PC-3 (cell line): ENCODE measurements around the gene CHST9. TPM values are rescaled to one million over a fixed set of nuclear protein-coding genes. Genes with fewer than 3 reads are reported as not detected.

Source experiments
- ATAC-seq: fragments of 200-7000 bp; cut with Tn5 transposase; 2 replicates; pipeline ENCODE4 v1.9.1; 2020; ENCODE audit warnings: mild to moderate bottlenecking, moderate library complexity
- BruUV-seq: library from RNA; stranded (reverse); fragments of 400-500 nt; replicated peaks from 2 replicates; lab custom pipeline; 2021; lab: Mats Ljungman, UMichigan
- CTCF ChIA-PET: fragments of 300-600 bp; sonication (Branson Sonifier 250); formaldehyde crosslinking; loops from one replicate; lab custom pipeline; 2022; ENCODE audit warnings: antibody characterized with exemption; lab: Charles Lee
- POLR2A ChIA-PET: fragments of 300-600 bp; sonication (Branson Sonifier 250); formaldehyde crosslinking; loops from one replicate; lab custom pipeline; 2022; ENCODE audit warnings: antibody characterized with exemption; ENCODE audit not compliant: unreplicated experiment; lab: Charles Lee
- DNase-seq: peaks from one replicate; pipeline ENCODE4 v3.0.0-alpha.2; 2015
- H2AFZ ChIP-seq: fragments of 300-600 bp; sonication (generic); 2 replicates; pipeline ENCODE4 v1.6.0; 2016; ENCODE audit warnings: antibody characterized with exemption, low read length
- H3F3A ChIP-seq: fragments of 300-600 bp; sonication (generic); one replicate; pipeline ENCODE4 v1.6.0; 2017; ENCODE audit warnings: antibody characterized with exemption, low read length, control low read depth, mild to moderate bottlenecking; ENCODE audit not compliant: unreplicated experiment
- H3K27ac ChIP-seq: fragments of 300-600 bp; sonication (generic); 2 replicates; pipeline ENCODE4 v1.5.1; 2016; ENCODE audit warnings: mild to moderate bottlenecking, low read length
- H3K27me3 ChIP-seq: fragments of 300-600 bp; sonication (generic); 2 replicates; pipeline ENCODE4 v1.6.1; 2016; ENCODE audit warnings: low read length, mixed read lengths
- H3K36me3 ChIP-seq: fragments of 300-600 bp; sonication (generic); 2 replicates; pipeline ENCODE4 v1.6.1; 2016; ENCODE audit warnings: low read depth, mixed run types, low read length, mixed read lengths
- H3K4me1 ChIP-seq: fragments of 300-600 bp; sonication (generic); 2 replicates; pipeline ENCODE4 v1.5.1; 2016; ENCODE audit warnings: low read length; ENCODE audit not compliant: insufficient read depth
- H3K4me2 ChIP-seq: fragments of 300-600 bp; sonication (generic); 2 replicates; pipeline ENCODE4 v1.6.0; 2016; ENCODE audit warnings: low read length
- H3K4me3 ChIP-seq: fragments of 300-600 bp; sonication (generic); 2 replicates; pipeline ENCODE4 v1.5.1; 2016; ENCODE audit warnings: mild to moderate bottlenecking, low read length, mixed read lengths
- H3K79me2 ChIP-seq: fragments of 300-600 bp; sonication (generic); 2 replicates; pipeline ENCODE4 v1.6.1; 2017; ENCODE audit warnings: low read length, mixed read lengths
- H3K9ac ChIP-seq: fragments of 300-600 bp; sonication (generic); 2 replicates; pipeline ENCODE4 v1.6.0; 2016; ENCODE audit warnings: mild to moderate bottlenecking, low read length
- H3K9me2 ChIP-seq: fragments of 300-600 bp; sonication (generic); replicated peaks from 2 replicates; pipeline ENCODE4 v1.6.1; 2016; ENCODE audit warnings: mixed run types, low read length, mixed read lengths
- H3K9me3 ChIP-seq: fragments of 300-600 bp; sonication (generic); 2 replicates; pipeline ENCODE4 v1.6.1; 2016; ENCODE audit warnings: low read length, mixed read lengths
- H4K20me1 ChIP-seq: fragments of 300-600 bp; sonication (generic); 2 replicates; pipeline ENCODE4 v1.6.1; 2016; ENCODE audit warnings: low read length, mixed read lengths
- CTCF ChIP-seq: fragments of 300-600 bp; sonication (generic); conservative IDR thresholded peaks from 2 replicates; pipeline ENCODE4 v1.5.1; 2017; ENCODE audit warnings: antibody characterized with exemption, low read depth, mild to moderate bottlenecking, low read length
- EZH2 ChIP-seq: fragments of 300-600 bp; sonication (generic); IDR thresholded peaks from one replicate; pipeline ENCODE4 v1.6.1; 2017; ENCODE audit warnings: antibody characterized with exemption, mild to moderate bottlenecking, low read length; ENCODE audit not compliant: unreplicated experiment
- EZH2phosphoT487 ChIP-seq: fragments of 300-600 bp; sonication (generic); IDR thresholded peaks from 2 replicates; pipeline ENCODE4 v1.6.1; 2018; ENCODE audit warnings: mild to moderate bottlenecking, antibody characterized with exemption, low read length, borderline replicate concordance
- intact Hi-C: fragments of 100-400 bp; cut with micrococcal nuclease; formaldehyde crosslinking; loops from 2 replicates; pipeline ENCODE4 v1.9.0; 2023
- total RNA-seq: library from RNA; depleted of rRNA; stranded (reverse); fragments of >200 nt; gene quantifications from 2 replicates; pipeline ENCODE4 v1.2.3, GENCODE V29; 2014

The CHST9 gene
- total RNA-seq, 1 experiment from 2014 or later = not detected

- Histone ChIP-seq H3K9me3 (no peaks in the 10 kb centered on the region), H3K4me1 (no peaks in the 10 kb centered on the region), H3K79me2 (no peaks in the 10 kb centered on the region), H3K9ac (no peak overlapping the region), H3K9me2 (no peaks in the 10 kb centered on the region), H3F3A (no peaks in the 10 kb centered on the region), H3K4me3 (no peak overlapping the region), H2AFZ (no peak overlapping the region), H3K27me3 (peaks cover 45% of the 10 kb centered on the region), H4K20me1 (no peaks in the 10 kb centered on the region), H3K36me3 (no peaks in the 10 kb centered on the region), H3K27ac (no peak overlapping the region), H3K4me2 (no peak overlapping the region)
- BruUV-seq = no TSS peak
- intact Hi-C loops = no loop called here
- TF ChIP-seq EZH2 (no peak), EZH2phosphoT487 (no peak), CTCF (no peak)
- ChIA-PET POLR2A (no interaction called here), CTCF (no interaction called here)
- no peak for DNase-seq
- no peak for ATAC-seq
These were observed 244.2 kb downstream of the CHST9 start for GRCh38 chr18:26940744-26941398.

- BruUV-seq = no TSS peak
These were observed 253.4 kb downstream of the CHST9 start for GRCh38 chr18:26931659-26932058.

More at GRCh38 chr18:26931659-26932058, 253.4 kb downstream of the CHST9 start:
- H3K9me3 ChIP-seq = no peaks in the 10 kb centered on the region
- no peaks in the 10 kb centered on the region for H3K9me2 ChIP-seq
- ATAC-seq (no peak), DNase-seq (no peak)
- TF ChIP-seq EZH2 = no peak
- TF ChIP-seq CTCF = no peak
- no peak for TF ChIP-seq EZH2phosphoT487
- H4K20me1 ChIP-seq = no peaks in the 10 kb centered on the region
- peaks cover 24% of the 10 kb centered on the region for H3K27me3 ChIP-seq
- H3K36me3 ChIP-seq = no peaks in the 10 kb centered on the region
- H3K4me2 ChIP-seq = no peak overlapping the region
- ChIA-PET CTCF (no interaction called here), POLR2A (no interaction called here)
- H3K27ac ChIP-seq = no peak overlapping the region
- no peak overlapping the region for H3K9ac ChIP-seq
- no peak overlapping the region for H2AFZ ChIP-seq
- H3K4me1 ChIP-seq = no peaks in the 10 kb centered on the region
- no peaks in the 10 kb centered on the region for H3K79me2 ChIP-seq
- H3K4me3 ChIP-seq = no peak overlapping the region
- H3F3A ChIP-seq = no peaks in the 10 kb centered on the region
- intact Hi-C loops = no loop called here
